Aorta (tissue), 5 donors: ENCODE results near the gene COG5. TPM values are rescaled to one million over a fixed set of nuclear protein-coding genes. Genes with fewer than 3 reads are reported as not detected.

Experiments
- ATAC-seq: fragments of 200-7000 bp; cut with Tn5 transposase; one replicate; pipeline ENCODE4 v1.9.1; 2022; ENCODE audit warnings: moderate library complexity; ENCODE audit not compliant: low FRiP score
- DNase-seq, 2 donors: peaks; one replicate each; pipeline ENCODE4 v3.0.0-alpha.2; 2020
- H3K27ac ChIP-seq, 2 donors: one replicate each; pipeline ENCODE4 v1.5.1; 2013; ENCODE audit warnings: low read length in 2 of 2, mild to moderate bottlenecking in 2 of 2, moderate library complexity in 2 of 2, control low read depth in 1 of 2, inconsistent platforms in 1 of 2, low read depth in 1 of 2
- H3K27me3 ChIP-seq, 2 donors: one replicate each; pipeline ENCODE4 v1.6.1; 2013; ENCODE audit warnings: control low read depth in 1 of 2, low read length in 1 of 2, mild to moderate bottlenecking in 1 of 2, moderate library complexity in 1 of 2; ENCODE audit not compliant: insufficient read depth in 2 of 2, control insufficient read depth in 1 of 2
- H3K36me3 ChIP-seq, 2 donors: one replicate each; pipeline ENCODE4 v1.6.1; 2013; ENCODE audit warnings: control low read depth in 1 of 2, low read length in 1 of 2, mild to moderate bottlenecking in 1 of 2; ENCODE audit not compliant: insufficient read depth in 2 of 2, control insufficient read depth in 1 of 2
- H3K4me1 ChIP-seq, 2 donors: one replicate each; pipeline ENCODE4 v1.6.1; 2013; ENCODE audit warnings: low read length in 2 of 2, control low read depth in 1 of 2, mild to moderate bottlenecking in 1 of 2, moderate library complexity in 1 of 2; ENCODE audit not compliant: insufficient read depth in 2 of 2, control insufficient read depth in 1 of 2
- H3K4me3 ChIP-seq, 2 donors: one replicate each; pipeline ENCODE4 v1.5.1; 2013; ENCODE audit warnings: low read length in 2 of 2, control low read depth in 1 of 2, mild to moderate bottlenecking in 1 of 2
- H3K9me3 ChIP-seq: one replicate; pipeline ENCODE4 v1.6.1; 2013; ENCODE audit warnings: mild to moderate bottlenecking, low read length; ENCODE audit not compliant: control insufficient read depth
- WGBS, 2 donors: extraction: QIAGEN DNeasy Blood & Tissue Kit; methylation state at CpG; one replicate each; pipeline ENCODE4 v1.1.7; 2013; 5-methylcytosine and 5-hydroxymethylcytosine counted together
- intact Hi-C, 2 donors: fragments of 100-400 bp; cut with DNase I; formaldehyde crosslinking; loops; one replicate each; pipeline versions ENCODE4 v1.14.2 to v1.15.0; 2022
- polyA plus RNA-seq, 2 donors: library from polyadenylated mRNA; stranded (reverse); fragments of 200-250 nt; gene quantifications; one replicate each; pipeline ENCODE4 v1.2.3, GENCODE V29; 2013
- total RNA-seq, 2 donors: library from RNA; stranded (reverse); fragmentation: NEBNext Ultra II Directional; extraction: Animal tissue kit (Norgen Biotek cat#: 25700); gene quantifications; one replicate each; pipeline ENCODE4 v1.2.1, GENCODE V29; 2021
- donor health status: healthy with polysubstance abuse.
- donor health status: Bipolar disorder and iron deficiency.
- donor health status: DM: no; HTN: no; CAD: no.
- donor health status: DM: no; HTN: no; CAD: no.
- donor health status: DM: yes; HTN: yes; CAD: no.

Gene COG5
- total and polyA plus RNA-seq, 4 donors: 8.6 to 58.2 (median 33.4) TPM

GRCh38 chr7:107446531-107446930 lies 117.2 kb downstream of the COG5 start:
- Histone ChIP-seq H3K27me3 (no peaks in the 10 kb centered on the region), H3K4me1 (peaks cover 0 to 2% of the 10 kb centered on the region in 2 donors), H3K27ac (no peak overlapping the region), H3K4me3 (no peak overlapping the region), H3K9me3 (no peaks in the 10 kb centered on the region), H3K36me3 (peaks cover 0 to 2% of the 10 kb centered on the region in 2 donors)
- intact Hi-C loops: no loop called here
- 97 to 99% methylated on average over 1 of the region's 1 CpG for WGBS, 2 donors
- ATAC-seq: no peak
- no peak for DNase-seq

GRCh38 chr7:107442678-107443077 lies 121.0 kb downstream of the COG5 start:
- DNase-seq (no peak), ATAC-seq (no peak)
- H3K4me3 ChIP-seq: no peak overlapping the region
- no peak overlapping the region for H3K27ac ChIP-seq
- peaks cover 0 to 2% of the 10 kb centered on the region in 2 donors for H3K4me1 ChIP-seq
- 97 to 99% methylated on average over 1 of the region's 1 CpG for WGBS, 2 donors
- no peaks in the 10 kb centered on the region for H3K9me3 ChIP-seq
- intact Hi-C loops: no loop called here
- no peaks in the 10 kb centered on the region for H3K36me3 ChIP-seq
- no peaks in the 10 kb centered on the region for H3K27me3 ChIP-seq

- H3K27me3 ChIP-seq: no peaks in the 10 kb centered on the region
- H3K27ac ChIP-seq: no peak overlapping the region
- H3K36me3 ChIP-seq: no peaks in the 10 kb centered on the region
- H3K4me1 ChIP-seq: peaks cover 2% of the 10 kb centered on the region in 2 donors
- no peak for DNase-seq
- no peak for ATAC-seq
- no peak overlapping the region for H3K4me3 ChIP-seq
- intact Hi-C loops: no loop called here
- no peaks in the 10 kb centered on the region for H3K9me3 ChIP-seq
Observed at GRCh38 chr7:107441581-107442422, 121.9 kb downstream of the COG5 start.

GRCh38 chr7:107439025-107439424 lies 124.7 kb downstream of the COG5 start:
- H3K4me3 ChIP-seq: no peak overlapping the region
- H3K36me3 ChIP-seq: no peaks in the 10 kb centered on the region
- no peaks in the 10 kb centered on the region for H3K9me3 ChIP-seq
- WGBS, 2 donors: 95 to 97% methylated on average over 5 of the region's 5 CpGs
- no peak for DNase-seq
- H3K27ac ChIP-seq: no peak overlapping the region
- no peak for ATAC-seq
- H3K4me1 ChIP-seq: peaks cover 0 to 2% of the 10 kb centered on the region in 2 donors
- no peaks in the 10 kb centered on the region for H3K27me3 ChIP-seq
- intact Hi-C loops: no loop called here

GRCh38 chr7:107435749-107436148 lies 128.0 kb downstream of the COG5 start:
- Histone ChIP-seq H3K36me3 (no peaks in the 10 kb centered on the region), H3K27me3 (no peaks in the 10 kb centered on the region), H3K4me1 (peaks cover 0 to 2% of the 10 kb centered on the region in 2 donors), H3K9me3 (no peaks in the 10 kb centered on the region), H3K27ac (no peak overlapping the region), H3K4me3 (no peak overlapping the region)
- DNase-seq: no peak
- ATAC-seq: no peak
- intact Hi-C loops: no loop called here
- 99 to 100% methylated on average over 1 of the region's 1 CpG for WGBS, 2 donors

- ATAC-seq: no peak
- Histone ChIP-seq H3K27ac (no peak overlapping the region), H3K27me3 (no peaks in the 10 kb centered on the region), H3K9me3 (no peaks in the 10 kb centered on the region), H3K4me1 (peaks cover 0 to 2% of the 10 kb centered on the region in 2 donors), H3K36me3 (no peaks in the 10 kb centered on the region), H3K4me3 (no peak overlapping the region)
- 36 to 38% methylated on average over 1 of the region's 1 CpG for WGBS, 2 donors
- no peak for DNase-seq
- intact Hi-C loops: no loop called here
Observed at GRCh38 chr7:107432261-107432660, 131.5 kb downstream of the COG5 start.

- no peak overlapping the region for H3K4me3 ChIP-seq
- no peak overlapping the region for H3K27ac ChIP-seq
- no peak for ATAC-seq
- intact Hi-C loops: no loop called here
- H3K9me3 ChIP-seq: no peaks in the 10 kb centered on the region
- H3K4me1 ChIP-seq: no peaks in the 10 kb centered on the region
- peaks cover 0 to 4% of the 10 kb centered on the region in 2 donors for H3K36me3 ChIP-seq
- no peaks in the 10 kb centered on the region for H3K27me3 ChIP-seq
- no peak for DNase-seq
Observed at GRCh38 chr7:107430057-107430456, 133.7 kb downstream of the COG5 start.

- WGBS, 2 donors: 95 to 100% methylated on average over 1 of the region's 1 CpG
- intact Hi-C loops: no loop called here
- no peak overlapping the region for H3K27ac ChIP-seq
- H3K9me3 ChIP-seq: no peaks in the 10 kb centered on the region
- H3K27me3 ChIP-seq: no peaks in the 10 kb centered on the region
- DNase-seq: no peak
- H3K4me1 ChIP-seq: no peaks in the 10 kb centered on the region
- H3K4me3 ChIP-seq: no peak overlapping the region
- no peak for ATAC-seq
- H3K36me3 ChIP-seq: peaks cover 0 to 4% of the 10 kb centered on the region in 2 donors
Observed at GRCh38 chr7:107428642-107429041, 135.1 kb downstream of the COG5 start.

GRCh38 chr7:107427462-107427861 lies 136.3 kb downstream of the COG5 start:
- no peak for ATAC-seq
- Histone ChIP-seq H3K9me3 (no peaks in the 10 kb centered on the region), H3K4me1 (no peaks in the 10 kb centered on the region), H3K36me3 (peaks cover 0 to 4% of the 10 kb centered on the region in 2 donors), H3K27ac (no peak overlapping the region), H3K27me3 (no peaks in the 10 kb centered on the region), H3K4me3 (no peak overlapping the region)
- intact Hi-C loops: no loop called here
- WGBS, 2 donors: 73 to 83% methylated on average over 5 of the region's 5 CpGs
- no peak for DNase-seq
